HUES64 (cell line): ENCODE results near the gene B4GALT6.
A peak's percentile ranks its signal among the peaks of the same experiment; 100 is the strongest.

Experiments used
- H3K27ac ChIP-seq: 2 replicates; pipeline ENCODE4 v1.7.0; 2013; ENCODE audit warnings: low read depth, low read length, inconsistent platforms
- H3K27me3 ChIP-seq: 2 replicates; pipeline ENCODE4 v1.6.1; 2013; ENCODE audit warnings: mild to moderate bottlenecking, low read length; ENCODE audit not compliant: insufficient read depth
- H3K36me3 ChIP-seq: 2 replicates; pipeline ENCODE4 v1.6.1; 2013; ENCODE audit warnings: mild to moderate bottlenecking, low read length; ENCODE audit not compliant: insufficient read depth
- H3K4me1 ChIP-seq: 2 replicates; pipeline ENCODE4 v1.6.1; 2013; ENCODE audit warnings: mild to moderate bottlenecking, low read length, moderate library complexity; ENCODE audit not compliant: insufficient read depth
- H3K4me3 ChIP-seq: 2 replicates; pipeline ENCODE4 v1.5.1; 2013; ENCODE audit warnings: mild to moderate bottlenecking, low read length, moderate library complexity
- H3K9ac ChIP-seq: 2 replicates; pipeline ENCODE4 v1.6.1; 2013; ENCODE audit warnings: mild to moderate bottlenecking, low read depth, low read length
- H3K9me3 ChIP-seq: 2 replicates; pipeline ENCODE4 v1.6.1; 2013; ENCODE audit warnings: low read depth, low read length; ENCODE audit not compliant: insufficient read depth
- WGBS: fragments of 150-250, 120-280 bp; methylation state at CpG from one replicate; pipeline ENCODE4 v1.1.7; 2013; ENCODE audit warnings: missing lambda C conversion rate; 5-methylcytosine and 5-hydroxymethylcytosine counted together

The B4GALT6 gene

GRCh38 chr18:31677592-31677991 lies 6.8 kb downstream of the B4GALT6 start:
- Histone ChIP-seq H3K27me3 (no peaks in the 10 kb centered on the region; the same call in 1 of the 2 replicates), H3K4me3 (no peak overlapping the region), H3K4me1 (peaks cover 63% of the 10 kb centered on the region), H3K27ac (peak overlapping the region; percentile 9; the same call in 1 of the 2 replicates), H3K9ac (no peak overlapping the region), H3K36me3 (no peaks in the 10 kb centered on the region), H3K9me3 (no peaks in the 10 kb centered on the region)
- 82% methylated on average over 6 of the region's 6 CpGs for WGBS

- Histone ChIP-seq H3K9me3 (no peaks in the 10 kb centered on the region), H3K4me1 (peaks cover 56% of the 10 kb centered on the region), H3K9ac (no peak overlapping the region), H3K36me3 (no peaks in the 10 kb centered on the region), H3K27ac (no peak overlapping the region), H3K27me3 (no peaks in the 10 kb centered on the region), H3K4me3 (no peak overlapping the region)
These were observed 9.0 kb downstream of the B4GALT6 start for GRCh38 chr18:31675404-31675803.

- Histone ChIP-seq H3K27ac (peak overlapping the region; percentile 42; the same call in 1 of the 2 replicates), H3K4me3 (no peak overlapping the region), H3K9me3 (no peaks in the 10 kb centered on the region), H3K27me3 (no peaks in the 10 kb centered on the region), H3K9ac (peak overlapping the region; percentile 25; the same call in 1 of the 2 replicates), H3K4me1 (peaks cover 31% of the 10 kb centered on the region), H3K36me3 (no peaks in the 10 kb centered on the region)
These were observed 11.7 kb downstream of the B4GALT6 start for GRCh38 chr18:31672628-31673135.

- H3K36me3 ChIP-seq: no peaks in the 10 kb centered on the region
- H3K9ac ChIP-seq: no peak overlapping the region
- H3K4me1 ChIP-seq: peaks cover 26% of the 10 kb centered on the region
- no peaks in the 10 kb centered on the region for H3K9me3 ChIP-seq
- no peaks in the 10 kb centered on the region for H3K27me3 ChIP-seq
- 89% methylated on average over 1 of the region's 1 CpG for WGBS
- H3K4me3 ChIP-seq: no peak overlapping the region
- H3K27ac ChIP-seq: no peak overlapping the region
These were observed 12.4 kb downstream of the B4GALT6 start for GRCh38 chr18:31671951-31672350.

- H3K27ac ChIP-seq: no peak overlapping the region
- 95% methylated on average over 2 of the region's 2 CpGs for WGBS
These were observed 14.8 kb downstream of the B4GALT6 start for GRCh38 chr18:31669541-31669940.

GRCh38 chr18:31667185-31667584 lies 17.2 kb downstream of the B4GALT6 start:
- 97% methylated on average over 1 of the region's 1 CpG for WGBS
- H3K27ac ChIP-seq: no peak overlapping the region; the same call in 1 of the 2 replicates

More at GRCh38 chr18:31669541-31669940, 14.8 kb downstream of the B4GALT6 start:
- H3K27me3 ChIP-seq: no peaks in the 10 kb centered on the region
- H3K9me3 ChIP-seq: no peaks in the 10 kb centered on the region
- H3K4me1 ChIP-seq: peaks cover 26% of the 10 kb centered on the region
- peaks cover 7% of the 10 kb centered on the region; the same call in 1 of the 2 replicates for H3K36me3 ChIP-seq
- H3K9ac ChIP-seq: no peak overlapping the region
- H3K4me3 ChIP-seq: no peak overlapping the region

GRCh38 chr18:31666055-31666454 lies 18.3 kb downstream of the B4GALT6 start:
- 94% methylated on average over 4 of the region's 5 CpGs for WGBS
- H3K9ac ChIP-seq: no peak overlapping the region

More at GRCh38 chr18:31667185-31667584, 17.2 kb downstream of the B4GALT6 start:
- H3K4me3 ChIP-seq: no peak overlapping the region
- no peaks in the 10 kb centered on the region for H3K27me3 ChIP-seq
- peaks cover 15% of the 10 kb centered on the region for H3K36me3 ChIP-seq
- peaks cover 7% of the 10 kb centered on the region for H3K4me1 ChIP-seq
- no peak overlapping the region for H3K9ac ChIP-seq
- H3K9me3 ChIP-seq: no peaks in the 10 kb centered on the region

GRCh38 chr18:31664101-31664500 lies 20.3 kb downstream of the B4GALT6 start:
- Histone ChIP-seq H3K36me3 (peaks cover 22% of the 10 kb centered on the region), H3K9ac (no peak overlapping the region), H3K4me1 (no peaks in the 10 kb centered on the region), H3K27me3 (no peaks in the 10 kb centered on the region), H3K9me3 (peaks cover 5% of the 10 kb centered on the region; the same call in 1 of the 2 replicates), H3K27ac (no peak overlapping the region), H3K4me3 (no peak overlapping the region)
- 100% methylated on average over 1 of the region's 1 CpG for WGBS

More at GRCh38 chr18:31666055-31666454, 18.3 kb downstream of the B4GALT6 start:
- Histone ChIP-seq H3K4me1 (peaks cover 3% of the 10 kb centered on the region; the same call in 1 of the 2 replicates), H3K9me3 (peaks cover 1% of the 10 kb centered on the region; the same call in 1 of the 2 replicates), H3K27ac (no peak overlapping the region), H3K36me3 (peaks cover 17% of the 10 kb centered on the region), H3K4me3 (no peak overlapping the region), H3K27me3 (no peaks in the 10 kb centered on the region)

- no peak overlapping the region for H3K27ac ChIP-seq
- 97% methylated on average over 2 of the region's 3 CpGs for WGBS
- H3K9ac ChIP-seq: no peak overlapping the region
These were observed 22.4 kb downstream of the B4GALT6 start for GRCh38 chr18:31661965-31662364.

GRCh38 chr18:31660763-31661162 lies 23.6 kb downstream of the B4GALT6 start:
- no peak overlapping the region for H3K4me3 ChIP-seq
- H3K4me1 ChIP-seq: peaks cover 5% of the 10 kb centered on the region; the same call in 1 of the 2 replicates
- H3K27ac ChIP-seq: no peak overlapping the region
- H3K9ac ChIP-seq: no peak overlapping the region
- H3K36me3 ChIP-seq: peaks cover 39% of the 10 kb centered on the region
- 98% methylated on average over 4 of the region's 4 CpGs for WGBS
- no peaks in the 10 kb centered on the region for H3K27me3 ChIP-seq
- H3K9me3 ChIP-seq: peaks cover 5% of the 10 kb centered on the region; the same call in 1 of the 2 replicates

More at GRCh38 chr18:31661965-31662364, 22.4 kb downstream of the B4GALT6 start:
- Histone ChIP-seq H3K36me3 (peaks cover 33% of the 10 kb centered on the region), H3K4me1 (peaks cover 5% of the 10 kb centered on the region; the same call in 1 of the 2 replicates), H3K27me3 (no peaks in the 10 kb centered on the region), H3K4me3 (no peak overlapping the region), H3K9me3 (peaks cover 5% of the 10 kb centered on the region; the same call in 1 of the 2 replicates)

GRCh38 chr18:31659576-31660177 lies 24.7 kb downstream of the B4GALT6 start:
- H3K9me3 ChIP-seq: peaks cover 5% of the 10 kb centered on the region; the same call in 1 of the 2 replicates
- no peak overlapping the region for H3K27ac ChIP-seq
- H3K27me3 ChIP-seq: no peaks in the 10 kb centered on the region
- H3K36me3 ChIP-seq: peaks cover 37% of the 10 kb centered on the region
- WGBS: 60% methylated on average over 1 of the region's 1 CpG
- H3K4me3 ChIP-seq: no peak overlapping the region
- H3K9ac ChIP-seq: no peak overlapping the region
- H3K4me1 ChIP-seq: peaks cover 5% of the 10 kb centered on the region; the same call in 1 of the 2 replicates
